GM12878 (cell line): Measurements from ENCODE around the gene OR4E2. TPM values are rescaled to one million over a fixed set of nuclear protein-coding genes. Genes with fewer than 3 reads are reported as not detected.
A peak's percentile ranks its signal among the peaks of the same experiment; 100 is the strongest.

Experiments used
- BACH1 ChIP-seq: fragments of 450-650 bp; IDR thresholded peaks from 2 replicates; pipeline ENCODE4 v1.6.1; 2017; ENCODE audit warnings: mild to moderate bottlenecking, borderline replicate concordance
- BMI1 ChIP-seq: fragments of 450-650 bp; IDR thresholded peaks from 2 replicates; pipeline ENCODE4 v1.6.1; 2016; ENCODE audit warnings: mild to moderate bottlenecking, moderate library complexity, borderline replicate concordance
- CREB1 ChIP-seq: IDR thresholded peaks from 2 replicates; pipeline ENCODE4 v1.6.1; 2012; ENCODE audit warnings: low read depth, mild to moderate bottlenecking, inconsistent platforms
- DPF2 ChIP-seq: fragments of 450-650 bp; IDR thresholded peaks from 2 replicates; pipeline ENCODE4 v1.6.1; 2017; ENCODE audit warnings: mild to moderate bottlenecking
- FOS ChIP-seq: IDR thresholded peaks from 3 replicates; pipeline ENCODE4 v1.6.1; 2011; ENCODE audit warnings: borderline replicate concordance; ENCODE audit not compliant: insufficient read length; ENCODE audit errors: extremely low read depth
- IKZF1 ChIP-seq: fragments of 450-650 bp; conservative IDR thresholded peaks from 2 replicates; pipeline ENCODE4 v1.6.1; 2017; ENCODE audit warnings: antibody characterized with exemption, mild to moderate bottlenecking
- NFIC ChIP-seq: IDR thresholded peaks from 2 replicates; pipeline ENCODE4 v1.6.1; 2012; ENCODE audit warnings: low read depth, mild to moderate bottlenecking, inconsistent platforms, low read length, moderate library complexity
- NR2F1 ChIP-seq: fragments of 450-650 bp; conservative IDR thresholded peaks from 2 replicates; pipeline ENCODE4 v1.6.1; 2017; ENCODE audit warnings: mild to moderate bottlenecking
- POLR2A ChIP-seq: IDR thresholded peaks from 2 replicates; pipeline ENCODE4 v1.6.1; 2011; ENCODE audit warnings: low read depth, mild to moderate bottlenecking, low read length
- RELA ChIP-seq: fragments of 450-650 bp; IDR thresholded peaks from 2 replicates; pipeline ENCODE4 v1.8.0; 2014; ENCODE audit warnings: borderline replicate concordance; ENCODE audit not compliant: partially characterized antibody
- SPI1 ChIP-seq: IDR thresholded peaks from 2 replicates; pipeline ENCODE4 v1.6.1; 2011; ENCODE audit warnings: low read depth, mild to moderate bottlenecking, low read length, moderate library complexity, borderline replicate concordance; ENCODE audit not compliant: insufficient read depth
- SREBF1 ChIP-seq: IDR thresholded peaks from 2 replicates; pipeline ENCODE4 v1.6.1; 2012; ENCODE audit warnings: mild to moderate bottlenecking, low read length
- STAT1 ChIP-seq: fragments of 450-650 bp; conservative IDR thresholded peaks from 2 replicates; pipeline ENCODE4 v1.6.1; 2014; ENCODE audit warnings: antibody characterized with exemption, mild to moderate bottlenecking
- STAT3 ChIP-seq: IDR thresholded peaks from 2 replicates; pipeline ENCODE4 v1.6.1; 2011; ENCODE audit warnings: low read depth, low read length, improper control_type of control experiment
- SUZ12 ChIP-seq: fragments of 200-600 bp; sonication (generic); IDR thresholded peaks from one replicate; pipeline ENCODE4 v1.6.1; 2018; ENCODE audit warnings: antibody characterized with exemption, mild to moderate bottlenecking; ENCODE audit not compliant: unreplicated experiment
- USF2 ChIP-seq: IDR thresholded peaks from 2 replicates; pipeline ENCODE4 v1.6.1; 2011; ENCODE audit warnings: low read depth, low read length, improper control_type of control experiment, borderline replicate concordance
- ZNF24 ChIP-seq: fragments of 450-650 bp; IDR thresholded peaks from 2 replicates; pipeline ENCODE4 v1.6.1; 2017; ENCODE audit warnings: antibody characterized with exemption, mild to moderate bottlenecking
- polyA plus RNA-seq, 11 experiments: library from polyadenylated mRNA; depleted of rRNA in 4 of 11; unstranded in 6 of 11; stranded (reverse) in 5 of 11; fragments of >200 nt; fragmentation: Nextera tagmentation in 4 of 11; fragmentation: Illumina TruSeq in 1 of 11; extraction: Ambion mirVana in 4 of 11; extraction: Trizol in 1 of 11; gene quantifications; 1 replicate in 1 of 11; 2 replicates in 10 of 11; pipeline versions ENCODE4 v1.2.1 to v1.2.3, GENCODE V29; 2011 to 2016; ENCODE audit warnings: inconsistent platforms in 2 of 11, missing spikeins in 2 of 11, low read depth in 1 of 11
- total RNA-seq, 4 experiments: library from RNA; depleted of rRNA in 3 of 4; stranded (reverse); fragments of >200 nt in 3 of 4; fragmentation: Illumina TruSeq in 1 of 4; extraction: Trizol in 1 of 4; gene quantifications; 2 replicates each; pipeline versions ENCODE4 v1.2.1 to v1.2.3, GENCODE V29; 2013 to 2021
- TF ChIP-seq, protein P1 (sequence below): fragments of 450-650 bp; IDR thresholded peaks from 2 replicates; pipeline ENCODE4 v1.6.1; 2016; ENCODE audit warnings: mild to moderate bottlenecking, moderate library complexity, borderline replicate concordance
- TF ChIP-seq, protein P2 (sequence below): fragments of 150-350 bp; IDR thresholded peaks from 2 replicates; pipeline ENCODE4 v1.6.1; 2016; ENCODE audit warnings: low read depth, low read length
- TF ChIP-seq, protein P3 (sequence below): fragments of 450-650 bp; conservative IDR thresholded peaks from 2 replicates; pipeline ENCODE4 v1.6.1; 2017; ENCODE audit warnings: mild to moderate bottlenecking, moderate library complexity
- TF ChIP-seq, protein P4 (sequence below): fragments of 450-650 bp; IDR thresholded peaks from 2 replicates; pipeline ENCODE4 v1.6.1; 2017; ENCODE audit warnings: borderline replicate concordance

OR4E2 gene
- total and polyA plus RNA-seq, 10 of the 15 experiments (the other 5 are each of a cell fraction or from before 2014, with no cell fraction given), result not detected

DNA sequence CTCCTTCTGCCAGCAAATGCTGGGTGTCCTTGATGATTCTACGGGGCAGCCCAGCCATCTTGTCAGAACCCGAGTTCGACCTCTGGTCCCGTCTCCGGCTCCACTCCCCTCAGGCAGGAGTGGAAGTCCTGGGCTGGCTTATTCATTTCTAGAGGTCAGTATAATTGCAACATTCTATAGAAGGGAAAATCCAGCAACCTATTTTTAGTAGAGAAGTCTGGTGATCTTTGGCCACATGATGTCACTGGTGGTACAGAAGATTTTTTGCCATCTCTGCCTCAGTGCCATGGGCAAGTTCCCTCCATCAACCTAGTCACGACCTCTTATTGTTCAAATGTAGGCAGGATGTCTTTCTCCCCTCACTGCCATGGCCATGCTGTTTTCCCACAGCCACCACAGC lies 41.3 kb upstream of the OR4E2 start (continued):
- TF ChIP-seq, protein P1, sequence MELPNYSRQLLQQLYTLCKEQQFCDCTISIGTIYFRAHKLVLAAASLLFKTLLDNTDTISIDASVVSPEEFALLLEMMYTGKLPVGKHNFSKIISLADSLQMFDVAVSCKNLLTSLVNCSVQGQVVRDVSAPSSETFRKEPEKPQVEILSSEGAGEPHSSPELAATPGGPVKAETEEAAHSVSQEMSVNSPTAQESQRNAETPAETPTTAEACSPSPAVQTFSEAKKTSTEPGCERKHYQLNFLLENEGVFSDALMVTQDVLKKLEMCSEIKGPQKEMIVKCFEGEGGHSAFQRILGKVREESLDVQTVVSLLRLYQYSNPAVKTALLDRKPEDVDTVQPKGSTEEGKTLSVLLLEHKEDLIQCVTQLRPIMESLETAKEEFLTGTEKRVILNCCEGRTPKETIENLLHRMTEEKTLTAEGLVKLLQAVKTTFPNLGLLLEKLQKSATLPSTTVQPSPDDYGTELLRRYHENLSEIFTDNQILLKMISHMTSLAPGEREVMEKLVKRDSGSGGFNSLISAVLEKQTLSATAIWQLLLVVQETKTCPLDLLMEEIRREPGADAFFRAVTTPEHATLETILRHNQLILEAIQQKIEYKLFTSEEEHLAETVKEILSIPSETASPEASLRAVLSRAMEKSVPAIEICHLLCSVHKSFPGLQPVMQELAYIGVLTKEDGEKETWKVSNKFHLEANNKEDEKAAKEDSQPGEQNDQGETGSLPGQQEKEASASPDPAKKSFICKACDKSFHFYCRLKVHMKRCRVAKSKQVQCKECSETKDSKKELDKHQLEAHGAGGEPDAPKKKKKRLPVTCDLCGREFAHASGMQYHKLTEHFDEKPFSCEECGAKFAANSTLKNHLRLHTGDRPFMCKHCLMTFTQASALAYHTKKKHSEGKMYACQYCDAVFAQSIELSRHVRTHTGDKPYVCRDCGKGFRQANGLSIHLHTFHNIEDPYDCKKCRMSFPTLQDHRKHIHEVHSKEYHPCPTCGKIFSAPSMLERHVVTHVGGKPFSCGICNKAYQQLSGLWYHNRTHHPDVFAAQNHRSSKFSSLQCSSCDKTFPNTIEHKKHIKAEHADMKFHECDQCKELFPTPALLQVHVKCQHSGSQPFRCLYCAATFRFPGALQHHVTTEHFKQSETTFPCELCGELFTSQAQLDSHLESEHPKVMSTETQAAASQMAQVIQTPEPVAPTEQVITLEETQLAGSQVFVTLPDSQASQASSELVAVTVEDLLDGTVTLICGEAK, result no peak
- TF ChIP-seq CREB1 (no peak), NR2F1 (peak; percentile 84), IKZF1 (peak; percentile 55), RELA (no peak), BMI1 (no peak), FOS (no peak), ZNF24 (no peak), DPF2 (0 out of 2 replicates have a peak, but pooled peaks have one; percentile 28), SREBF1 (no peak), STAT1 (no peak), SUZ12 (no peak), USF2 (no peak), SPI1 (no peak), POLR2A (no peak), NFIC (0 out of 2 replicates have a peak, but pooled peaks have one; percentile 24), BACH1 (no peak), STAT3 (no peak)
- TF ChIP-seq, protein P2, sequence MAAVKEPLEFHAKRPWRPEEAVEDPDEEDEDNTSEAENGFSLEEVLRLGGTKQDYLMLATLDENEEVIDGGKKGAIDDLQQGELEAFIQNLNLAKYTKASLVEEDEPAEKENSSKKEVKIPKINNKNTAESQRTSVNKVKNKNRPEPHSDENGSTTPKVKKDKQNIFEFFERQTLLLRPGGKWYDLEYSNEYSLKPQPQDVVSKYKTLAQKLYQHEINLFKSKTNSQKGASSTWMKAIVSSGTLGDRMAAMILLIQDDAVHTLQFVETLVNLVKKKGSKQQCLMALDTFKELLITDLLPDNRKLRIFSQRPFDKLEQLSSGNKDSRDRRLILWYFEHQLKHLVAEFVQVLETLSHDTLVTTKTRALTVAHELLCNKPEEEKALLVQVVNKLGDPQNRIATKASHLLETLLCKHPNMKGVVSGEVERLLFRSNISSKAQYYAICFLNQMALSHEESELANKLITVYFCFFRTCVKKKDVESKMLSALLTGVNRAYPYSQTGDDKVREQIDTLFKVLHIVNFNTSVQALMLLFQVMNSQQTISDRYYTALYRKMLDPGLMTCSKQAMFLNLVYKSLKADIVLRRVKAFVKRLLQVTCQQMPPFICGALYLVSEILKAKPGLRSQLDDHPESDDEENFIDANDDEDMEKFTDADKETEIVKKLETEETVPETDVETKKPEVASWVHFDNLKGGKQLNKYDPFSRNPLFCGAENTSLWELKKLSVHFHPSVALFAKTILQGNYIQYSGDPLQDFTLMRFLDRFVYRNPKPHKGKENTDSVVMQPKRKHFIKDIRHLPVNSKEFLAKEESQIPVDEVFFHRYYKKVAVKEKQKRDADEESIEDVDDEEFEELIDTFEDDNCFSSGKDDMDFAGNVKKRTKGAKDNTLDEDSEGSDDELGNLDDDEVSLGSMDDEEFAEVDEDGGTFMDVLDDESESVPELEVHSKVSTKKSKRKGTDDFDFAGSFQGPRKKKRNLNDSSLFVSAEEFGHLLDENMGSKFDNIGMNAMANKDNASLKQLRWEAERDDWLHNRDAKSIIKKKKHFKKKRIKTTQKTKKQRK, result no peak
- TF ChIP-seq, protein P3, sequence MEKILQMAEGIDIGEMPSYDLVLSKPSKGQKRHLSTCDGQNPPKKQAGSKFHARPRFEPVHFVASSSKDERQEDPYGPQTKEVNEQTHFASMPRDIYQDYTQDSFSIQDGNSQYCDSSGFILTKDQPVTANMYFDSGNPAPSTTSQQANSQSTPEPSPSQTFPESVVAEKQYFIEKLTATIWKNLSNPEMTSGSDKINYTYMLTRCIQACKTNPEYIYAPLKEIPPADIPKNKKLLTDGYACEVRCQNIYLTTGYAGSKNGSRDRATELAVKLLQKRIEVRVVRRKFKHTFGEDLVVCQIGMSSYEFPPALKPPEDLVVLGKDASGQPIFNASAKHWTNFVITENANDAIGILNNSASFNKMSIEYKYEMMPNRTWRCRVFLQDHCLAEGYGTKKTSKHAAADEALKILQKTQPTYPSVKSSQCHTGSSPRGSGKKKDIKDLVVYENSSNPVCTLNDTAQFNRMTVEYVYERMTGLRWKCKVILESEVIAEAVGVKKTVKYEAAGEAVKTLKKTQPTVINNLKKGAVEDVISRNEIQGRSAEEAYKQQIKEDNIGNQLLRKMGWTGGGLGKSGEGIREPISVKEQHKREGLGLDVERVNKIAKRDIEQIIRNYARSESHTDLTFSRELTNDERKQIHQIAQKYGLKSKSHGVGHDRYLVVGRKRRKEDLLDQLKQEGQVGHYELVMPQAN, result no peak
- TF ChIP-seq, protein P4, sequence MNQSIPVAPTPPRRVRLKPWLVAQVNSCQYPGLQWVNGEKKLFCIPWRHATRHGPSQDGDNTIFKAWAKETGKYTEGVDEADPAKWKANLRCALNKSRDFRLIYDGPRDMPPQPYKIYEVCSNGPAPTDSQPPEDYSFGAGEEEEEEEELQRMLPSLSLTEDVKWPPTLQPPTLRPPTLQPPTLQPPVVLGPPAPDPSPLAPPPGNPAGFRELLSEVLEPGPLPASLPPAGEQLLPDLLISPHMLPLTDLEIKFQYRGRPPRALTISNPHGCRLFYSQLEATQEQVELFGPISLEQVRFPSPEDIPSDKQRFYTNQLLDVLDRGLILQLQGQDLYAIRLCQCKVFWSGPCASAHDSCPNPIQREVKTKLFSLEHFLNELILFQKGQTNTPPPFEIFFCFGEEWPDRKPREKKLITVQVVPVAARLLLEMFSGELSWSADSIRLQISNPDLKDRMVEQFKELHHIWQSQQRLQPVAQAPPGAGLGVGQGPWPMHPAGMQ, result no peak
